Measurements from ENCODE around the gene ERBIN. TPM values are rescaled to one million over a fixed set of nuclear protein-coding genes. Genes with fewer than 3 reads are reported as not detected.
"Not testable (repeated sequence)": the region's sequence is repeated elsewhere in the genome, so short reads cannot be mapped to it uniquely, and the experiment has no call there.

Gene ERBIN
- total RNA-seq, 4 donors from 2014 or later = 88.7 to 108 (median 106) TPM

DNA sequence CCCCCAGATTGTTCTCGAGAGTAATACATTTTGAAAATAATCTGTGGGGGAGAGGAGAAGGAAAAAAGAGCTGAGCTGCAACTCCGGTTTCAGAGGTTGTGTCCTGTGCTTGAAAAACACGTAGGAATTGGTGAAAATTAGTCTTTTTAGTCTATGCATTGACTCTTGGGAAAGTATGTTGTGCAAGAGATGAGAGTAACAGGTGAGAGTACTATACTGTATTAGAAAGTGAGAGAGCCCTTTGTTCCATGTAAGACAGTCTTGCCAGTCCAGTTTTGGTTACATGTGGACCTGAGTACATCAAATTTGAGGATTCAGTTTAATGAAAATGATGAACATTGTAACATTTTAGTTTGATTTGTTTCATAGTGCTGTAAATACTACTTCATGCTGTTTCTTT is 27.8 kb downstream of the ERBIN start:
- no peak for DNase-seq
- H3K4me1 ChIP-seq = peaks cover 4 to 18% of the 10 kb centered on the region in 2 donors
- TF ChIP-seq POLR2A (IDR thresholded peaks at IDR 0.05) (no peak), CTCF (IDR thresholded peaks at IDR 0.05) (no peak)
- no peak overlapping the region for H3K27ac ChIP-seq
- H3K36me3 ChIP-seq = no peaks in the 10 kb centered on the region
- 93 to 96% methylated on average over 3 of the region's 3 CpGs for WGBS, 2 donors
- intact Hi-C loops (cut with DNase I) = no loop called here
- H3K27me3 ChIP-seq = no peaks in the 10 kb centered on the region
- H3K4me3 ChIP-seq (replicated peaks in 1 of 3) = no peak overlapping the region
- H3K9me3 ChIP-seq = no peaks in the 10 kb centered on the region

DNA sequence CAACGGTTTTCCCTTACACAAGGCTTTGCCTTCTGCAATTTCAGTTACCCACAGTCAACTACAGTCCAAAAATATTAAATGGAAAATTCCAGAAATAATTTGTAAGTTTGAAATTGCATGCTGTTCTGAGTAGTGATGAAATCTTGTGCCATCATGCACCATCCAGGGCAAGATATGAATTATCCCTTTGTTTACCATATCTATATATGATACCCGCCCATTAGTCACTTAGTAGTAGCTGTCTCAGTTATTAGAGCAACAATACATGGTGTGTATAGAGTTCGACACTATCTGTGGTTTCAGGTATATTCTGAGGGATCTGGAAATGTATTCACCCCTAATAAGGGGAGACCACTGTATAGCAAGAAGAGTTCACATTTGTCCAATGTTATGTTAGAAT is 29.4 kb downstream of the ERBIN start:
- 93% methylated on average over 3 of the region's 3 CpGs for WGBS, 2 donors
- TF ChIP-seq CTCF (IDR thresholded peaks at IDR 0.05) (no peak), POLR2A (IDR thresholded peaks at IDR 0.05) (no peak)
- DNase-seq = no peak
- intact Hi-C loops (cut with DNase I) = no loop called here
- Histone ChIP-seq H3K4me1 (peaks cover 4 to 20% of the 10 kb centered on the region in 2 donors), H3K36me3 (no peaks in the 10 kb centered on the region), H3K27ac (no peak overlapping the region), H3K27me3 (no peaks in the 10 kb centered on the region), H3K4me3 (replicated peaks in 1 of 3) (no peak overlapping the region), H3K9me3 (no peaks in the 10 kb centered on the region)

DNA sequence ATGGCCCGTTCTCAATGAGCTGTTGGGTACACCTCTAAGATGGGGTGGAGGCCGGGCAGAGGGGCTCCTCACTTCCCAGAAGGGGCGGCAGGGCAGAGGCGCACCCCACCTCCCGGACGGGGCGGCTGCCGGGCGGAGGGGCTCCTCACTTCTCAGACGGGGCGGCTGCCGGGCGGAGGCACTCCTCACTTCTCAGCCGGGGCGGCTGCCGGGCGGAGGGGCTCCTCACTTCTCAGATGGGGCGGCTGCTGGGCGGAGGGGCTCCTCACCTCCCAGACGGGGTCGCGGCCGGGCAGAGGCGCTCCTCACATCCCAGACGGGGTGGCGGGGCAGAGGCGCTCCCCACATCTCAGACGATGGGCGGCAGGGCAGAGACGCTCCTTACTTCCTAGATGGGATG is 31.3 kb downstream of the ERBIN start:
- not testable (repeated sequence) for DNase-seq
- WGBS, 2 donors = 98% methylated on average over 9 of the region's 30 CpGs

DNA sequence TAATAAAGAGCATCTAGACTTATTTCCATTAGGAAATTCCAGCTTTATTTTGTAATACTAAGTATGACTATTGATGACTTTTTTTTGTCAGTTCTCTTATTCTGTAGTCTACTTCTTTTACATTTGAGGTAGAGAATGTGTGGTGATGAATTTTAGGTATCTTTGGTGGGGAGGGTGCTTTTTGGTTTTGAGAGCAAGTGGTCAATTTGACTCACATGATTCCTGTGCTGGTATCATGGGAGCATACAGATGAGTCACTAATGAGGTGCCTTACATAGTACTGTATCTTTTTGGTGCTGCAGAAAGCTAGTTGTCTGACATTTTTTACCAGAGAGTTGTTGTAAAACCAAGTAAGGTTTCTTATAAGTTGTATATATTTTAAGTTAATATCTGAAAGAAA is 35.3 kb downstream of the ERBIN start:
- no peak for TF ChIP-seq CTCF (IDR thresholded peaks at IDR 0.05)
- TF ChIP-seq POLR2A (IDR thresholded peaks at IDR 0.05) = no peak
- no peak for DNase-seq
- Histone ChIP-seq H3K27ac (no peak overlapping the region), H3K4me3 (replicated peaks in 1 of 3) (no peak overlapping the region), H3K36me3 (no peaks in the 10 kb centered on the region), H3K9me3 (no peaks in the 10 kb centered on the region), H3K4me1 (peaks cover 0 to 27% of the 10 kb centered on the region in 2 donors), H3K27me3 (no peaks in the 10 kb centered on the region)
- intact Hi-C loops (cut with DNase I) = no loop called here

More for the DNA sequence above, 31.3 kb downstream of the ERBIN start:
- H3K4me3 ChIP-seq (replicated peaks in 1 of 3); H3K9me3 ChIP-seq; H3K27ac ChIP-seq; H3K27me3 ChIP-seq; H3K36me3 ChIP-seq; intact Hi-C loops (cut with DNase I): not testable (repeated sequence)
- peaks cover 4 to 40% of the 10 kb centered on the region in 2 donors for H3K4me1 ChIP-seq

DNA sequence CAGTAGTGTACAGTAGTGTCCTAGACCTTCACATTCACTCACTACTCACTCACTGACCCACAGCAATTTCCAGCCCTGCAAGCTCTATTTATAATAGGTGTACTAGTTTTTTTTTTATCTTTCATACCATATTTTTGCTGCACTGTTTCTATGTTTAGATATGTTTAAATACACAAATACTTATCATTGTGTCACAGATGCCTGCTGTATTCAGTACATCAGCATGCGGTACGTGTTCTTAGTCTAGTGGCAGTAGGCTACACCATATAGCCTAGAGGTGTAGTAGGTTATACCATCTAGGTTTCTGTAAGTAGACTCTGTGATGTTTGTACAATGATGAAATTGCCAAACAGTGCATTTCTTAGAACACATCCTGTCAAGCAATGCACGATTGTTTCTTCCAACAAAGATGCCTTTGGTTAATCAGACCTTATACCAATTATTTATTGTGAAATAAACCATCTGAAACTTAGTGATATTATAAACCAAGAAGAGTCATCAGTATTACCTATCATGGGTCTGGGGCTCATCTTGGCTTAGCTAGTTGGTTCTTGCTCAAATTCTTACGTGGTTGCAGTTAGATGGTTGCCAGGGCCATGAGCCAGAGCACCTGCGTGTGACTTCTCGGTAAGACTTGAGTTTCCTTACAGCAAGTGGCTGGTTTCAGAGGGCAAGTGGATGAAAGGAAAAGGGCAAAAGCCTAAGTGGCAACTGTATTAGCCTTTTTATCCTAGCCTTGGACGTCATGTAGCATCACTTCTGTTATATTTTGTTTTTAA is 41.1 kb downstream of the ERBIN start:
- H3K36me3 ChIP-seq = no peaks in the 10 kb centered on the region
- no peak overlapping the region for H3K4me3 ChIP-seq (replicated peaks in 1 of 3)
- intact Hi-C loops (cut with DNase I) = no loop called here
- no peaks in the 10 kb centered on the region for H3K27me3 ChIP-seq
- H3K27ac ChIP-seq = no peak overlapping the region
- no peak for TF ChIP-seq CTCF (IDR thresholded peaks at IDR 0.05)
- no peak for TF ChIP-seq POLR2A (IDR thresholded peaks at IDR 0.05)
- WGBS, 2 donors = 89 to 93% methylated on average over 7 of the region's 7 CpGs
- H3K4me1 ChIP-seq = peaks cover 24 to 32% of the 10 kb centered on the region in 2 donors
- H3K9me3 ChIP-seq = no peaks in the 10 kb centered on the region
- no peak for DNase-seq

Measured in thyroid gland (tissue), 4 donors.